HEK293 (cell line): ENCODE results near the gene ZNF514.

Source experiments
- MEIS1 ChIP-seq: sonication (generic); formaldehyde crosslinking; IDR thresholded peaks from 2 replicates; pipeline ENCODE4 v1.8.1; 2022; ENCODE audit warnings: missing genetic modification reagents, mild to moderate bottlenecking, borderline replicate concordance
- ZBTB21 ChIP-seq: fragments of 450-650 bp; formaldehyde crosslinking; IDR thresholded peaks from 2 replicates; pipeline ENCODE4 v1.5.1; 2017; ENCODE audit warnings: missing biosample characterization, missing genetic modification characterization
- ZFP3 ChIP-seq: fragments of 450-650 bp; formaldehyde crosslinking; IDR thresholded peaks from 2 replicates; pipeline ENCODE4 v1.5.1; 2016; ENCODE audit warnings: low read depth, missing biosample characterization, missing genetic modification characterization
- ZNF114 ChIP-seq: fragments of 450-650 bp; formaldehyde crosslinking; IDR thresholded peaks from 2 replicates; pipeline ENCODE4 v1.5.0; 2017; ENCODE audit warnings: missing biosample characterization, missing genetic modification characterization
- ZNF121 ChIP-seq: fragments of 450-650 bp; formaldehyde crosslinking; IDR thresholded peaks from 2 replicates; pipeline ENCODE4 v1.5.1; 2016; ENCODE audit warnings: missing biosample characterization, missing genetic modification characterization
- ZNF169 ChIP-seq: fragments of 450-650 bp; formaldehyde crosslinking; IDR thresholded peaks from 2 replicates; pipeline ENCODE4 v1.5.1; 2016; ENCODE audit warnings: missing biosample characterization, missing genetic modification characterization
- ZNF624 ChIP-seq: fragments of 450-650 bp; formaldehyde crosslinking; IDR thresholded peaks from 2 replicates; pipeline ENCODE4 v1.5.1; 2017; ENCODE audit warnings: missing biosample characterization, missing genetic modification characterization

- TF ChIP-seq ZNF121: no peak
- no peak for TF ChIP-seq ZNF114 (tag by site-specific recombination)
- no peak for TF ChIP-seq MEIS1 (CRISPR knock-in tag)
- TF ChIP-seq ZNF624: no peak
- no peak for TF ChIP-seq ZFP3 (tag by site-specific recombination)
- TF ChIP-seq ZBTB21: no peak
- no peak for TF ChIP-seq ZNF169 (tag by site-specific recombination)
Measured at GRCh38 chr2:95208106-95208505, 48.5 kb upstream of the ZNF514 start.
